Measurements from ENCODE around the gene FAM13A. TPM values are rescaled to one million over a fixed set of nuclear protein-coding genes. Genes with fewer than 3 reads are reported as not detected.

Gene FAM13A
- total and polyA plus RNA-seq, 2 of the 8 experiments (the other 6 are each of a cell fraction or from before 2014, with no cell fraction given), result 7.1 to 16.5 TPM

GRCh38 chr4:88878642-88879041, 178.3 kb downstream of the FAM13A start:
- no peak overlapping the region for H2BK120ac ChIP-seq (replicated peaks; ENCODE audit: low read depth, low read length)
- no peak overlapping the region for H2AK5ac ChIP-seq (ENCODE audit: low read depth, low read length)
- H3K14ac ChIP-seq (ENCODE audit: insufficient read length), result no peak overlapping the region
- H3K9me3 ChIP-seq (ENCODE audit: insufficient read depth in 2 of 2, low read depth in 1 of 2, low read length in 1 of 2), result no peaks in the 10 kb centered on the region
- no peak overlapping the region for H3K9ac ChIP-seq (replicated peaks in 1 of 4; ENCODE audit: extremely low read depth in 1 of 4, low read depth in 3 of 4, low read length in 3 of 4)
- H3K23me2 ChIP-seq (ENCODE audit: low read depth, low read length), result no peaks in the 10 kb centered on the region
- no peaks in the 10 kb centered on the region for H3K36me3 ChIP-seq (ENCODE audit: control insufficient read depth in 2 of 4, insufficient read depth in 4 of 4, low read length in 3 of 4)
- no peak overlapping the region for H4K8ac ChIP-seq (ENCODE audit: extremely low read depth, insufficient read depth, low read length)
- H2BK5ac ChIP-seq (ENCODE audit: low read depth, low read length), result no peak overlapping the region
- ChIA-PET CTCF (ENCODE audit: partially characterized antibody) (no interaction called here), POLR2A (ENCODE audit: partially characterized antibody) (no interaction called here)
- H3K4me1 ChIP-seq (replicated peaks in 1 of 4; ENCODE audit: control insufficient read depth in 3 of 4, insufficient read depth in 4 of 4, low read length in 3 of 4), result 0 out of 7 replicates have a peak, but pooled peaks cover 0 to 2% (median 0%) of the 10 kb centered on the region in 4 experiments
- H3K4me2 ChIP-seq (ENCODE audit: insufficient read depth in 1 of 2, low read depth in 2 of 2, low read length in 2 of 2), result no peak overlapping the region
- H3K4ac ChIP-seq (replicated peaks; ENCODE audit: insufficient read length, low read depth, low read length), result no peak overlapping the region
- H3K56ac ChIP-seq (replicated peaks; ENCODE audit: insufficient read length, low read depth, low read length), result no peak overlapping the region
- no peak overlapping the region for H3K27ac ChIP-seq (ENCODE audit: low read depth, low read length)
- H2AFZ ChIP-seq (ENCODE audit: low read length), result no peak overlapping the region
- H3K27me3 ChIP-seq (replicated peaks in 1 of 4; ENCODE audit: control insufficient read depth in 3 of 4, extremely low read depth in 1 of 4, insufficient read depth in 3 of 4, low read length in 3 of 4), result no peaks in the 10 kb centered on the region
- FAIRE-seq, result no peak
- no peak for DNase-seq (ENCODE audit: low read depth in 1 of 2, low spot score in 2 of 2)
- H2BK12ac ChIP-seq (ENCODE audit: low read depth, low read length), result no peak overlapping the region
- H4K5ac ChIP-seq (ENCODE audit: insufficient read length, low read depth, low read length), result no peak overlapping the region
- H4K91ac ChIP-seq (replicated peaks; ENCODE audit: insufficient read length, low read length), result no peak overlapping the region
- H3K79me1 ChIP-seq (ENCODE audit: low read depth, low read length), result no peaks in the 10 kb centered on the region
- H3K18ac ChIP-seq (ENCODE audit: extremely low read depth, low read length), result no peak overlapping the region
- H4K20me1 ChIP-seq (replicated peaks in 1 of 2; ENCODE audit: control insufficient read depth in 1 of 2, insufficient read depth in 2 of 2, low read length in 2 of 2), result no peaks in the 10 kb centered on the region
- H2BK15ac ChIP-seq (ENCODE audit: low read length), result no peak overlapping the region
- no peak overlapping the region for H3K4me3 ChIP-seq (ENCODE audit: extremely low read depth in 1 of 4, insufficient read depth in 2 of 4, low read depth in 3 of 4, low read length in 4 of 4)
- H3K23ac ChIP-seq (ENCODE audit: insufficient read length), result no peak overlapping the region
- no peak overlapping the region for H2BK20ac ChIP-seq (ENCODE audit: low read length)
- WGBS, 2 experiments (ENCODE audit: extremely low coverage in 1 of 2, insufficient coverage in 1 of 2, insufficient read length in 1 of 2, insufficient replicate concordance in 2 of 2, low coverage in 1 of 2, low lambda C conversion rate in 2 of 2, missing lambda C conversion rate in 1 of 2), result 83% methylated on average over 1 of the region's 1 CpG; no CpG with 5 or more reads in 1 of the 2 experiments
- no peaks in the 10 kb centered on the region; a peak in 1 of 4 replicates for H3K79me2 ChIP-seq (ENCODE audit: control insufficient read depth in 1 of 2, insufficient read depth in 2 of 2, low read length in 2 of 2)
- TF ChIP-seq HDAC2 (IDR thresholded peaks at IDR 0.05; ENCODE audit: borderline replicate concordance in 1 of 2, low read depth in 2 of 2, low read length in 2 of 2), result no peak
- no peak for TF ChIP-seq POLR2A (IDR thresholded peaks at IDR 0.05; ENCODE audit: control extremely low read depth in 1 of 2, low read depth in 2 of 2, low read length in 2 of 2)
- TF ChIP-seq EGR1 (IDR thresholded peaks at IDR 0.05; ENCODE audit: borderline replicate concordance, low read depth, low read length), result no peak
- TF ChIP-seq CBX5 (IDR thresholded peaks at IDR 0.05; ENCODE audit: low read depth, low read length), result no peak
- TF ChIP-seq SIX5 (IDR thresholded peaks at IDR 0.05; ENCODE audit: low read depth, low read length), result no peak
- TF ChIP-seq SP2 (IDR thresholded peaks at IDR 0.05; ENCODE audit: low read length), result no peak
- no peak for TF ChIP-seq KDM1A (IDR thresholded peaks at IDR 0.05; ENCODE audit: borderline replicate concordance, low read length)
- TF ChIP-seq EP300 (IDR thresholded peaks at IDR 0.05; ENCODE audit: borderline replicate concordance in 1 of 2, low read depth in 2 of 2, low read length in 2 of 2), result no peak
- TF ChIP-seq, protein P1, sequence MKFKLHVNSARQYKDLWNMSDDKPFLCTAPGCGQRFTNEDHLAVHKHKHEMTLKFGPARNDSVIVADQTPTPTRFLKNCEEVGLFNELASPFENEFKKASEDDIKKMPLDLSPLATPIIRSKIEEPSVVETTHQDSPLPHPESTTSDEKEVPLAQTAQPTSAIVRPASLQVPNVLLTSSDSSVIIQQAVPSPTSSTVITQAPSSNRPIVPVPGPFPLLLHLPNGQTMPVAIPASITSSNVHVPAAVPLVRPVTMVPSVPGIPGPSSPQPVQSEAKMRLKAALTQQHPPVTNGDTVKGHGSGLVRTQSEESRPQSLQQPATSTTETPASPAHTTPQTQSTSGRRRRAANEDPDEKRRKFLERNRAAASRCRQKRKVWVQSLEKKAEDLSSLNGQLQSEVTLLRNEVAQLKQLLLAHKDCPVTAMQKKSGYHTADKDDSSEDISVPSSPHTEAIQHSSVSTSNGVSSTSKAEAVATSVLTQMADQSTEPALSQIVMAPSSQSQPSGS (IDR thresholded peaks at IDR 0.05; ENCODE audit: low read length), result no peak
- TF ChIP-seq, protein P2, sequence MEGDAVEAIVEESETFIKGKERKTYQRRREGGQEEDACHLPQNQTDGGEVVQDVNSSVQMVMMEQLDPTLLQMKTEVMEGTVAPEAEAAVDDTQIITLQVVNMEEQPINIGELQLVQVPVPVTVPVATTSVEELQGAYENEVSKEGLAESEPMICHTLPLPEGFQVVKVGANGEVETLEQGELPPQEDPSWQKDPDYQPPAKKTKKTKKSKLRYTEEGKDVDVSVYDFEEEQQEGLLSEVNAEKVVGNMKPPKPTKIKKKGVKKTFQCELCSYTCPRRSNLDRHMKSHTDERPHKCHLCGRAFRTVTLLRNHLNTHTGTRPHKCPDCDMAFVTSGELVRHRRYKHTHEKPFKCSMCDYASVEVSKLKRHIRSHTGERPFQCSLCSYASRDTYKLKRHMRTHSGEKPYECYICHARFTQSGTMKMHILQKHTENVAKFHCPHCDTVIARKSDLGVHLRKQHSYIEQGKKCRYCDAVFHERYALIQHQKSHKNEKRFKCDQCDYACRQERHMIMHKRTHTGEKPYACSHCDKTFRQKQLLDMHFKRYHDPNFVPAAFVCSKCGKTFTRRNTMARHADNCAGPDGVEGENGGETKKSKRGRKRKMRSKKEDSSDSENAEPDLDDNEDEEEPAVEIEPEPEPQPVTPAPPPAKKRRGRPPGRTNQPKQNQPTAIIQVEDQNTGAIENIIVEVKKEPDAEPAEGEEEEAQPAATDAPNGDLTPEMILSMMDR (IDR thresholded peaks at IDR 0.05; ENCODE audit: control extremely low read depth in 1 of 3, insufficient read depth in 1 of 3, low read depth in 1 of 3, low read length in 3 of 3), result no peak

Measured in H1 (cell line).